OCI-LY7 (cell line): Measurements from ENCODE around the gene C5orf52.

Experiments
- EZH2phosphoT487 ChIP-seq: fragments of 200-600 bp; sonication (generic); IDR thresholded peaks from 2 replicates; pipeline ENCODE4 v1.6.1; 2018; ENCODE audit warnings: low read depth, borderline replicate concordance, mild to moderate bottlenecking, mixed run types, antibody characterized with exemption, low read length, moderate library complexity, mixed read lengths
- TF ChIP-seq, protein P1 (sequence below): fragments of 200-600 bp; sonication (generic); conservative IDR thresholded peaks from 2 replicates; pipeline ENCODE4 v1.5.1; 2014; ENCODE audit warnings: mild to moderate bottlenecking, antibody characterized with exemption, low read length, moderate library complexity, mixed read lengths

DNA sequence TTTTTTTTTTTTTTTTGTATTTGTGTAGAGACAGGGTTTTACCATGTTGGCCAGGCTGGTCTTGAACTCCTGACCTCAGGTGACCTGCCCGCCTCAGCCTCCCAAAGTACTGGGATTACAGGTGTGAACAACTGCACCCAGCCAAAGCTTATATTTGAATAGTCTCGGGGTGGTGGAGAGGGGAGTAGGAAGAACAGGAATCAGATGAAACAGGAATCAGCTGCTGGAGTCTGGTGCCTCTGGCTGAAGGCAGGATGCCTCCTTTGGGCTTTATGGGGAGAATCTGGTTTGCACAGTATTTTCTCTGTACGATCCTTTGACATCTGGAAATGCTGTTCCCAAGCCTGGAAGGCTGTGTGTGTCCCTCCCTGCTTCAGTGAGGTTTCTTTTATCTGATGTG, 10.9 kb downstream of the C5orf52 start:
- TF ChIP-seq, protein P1, sequence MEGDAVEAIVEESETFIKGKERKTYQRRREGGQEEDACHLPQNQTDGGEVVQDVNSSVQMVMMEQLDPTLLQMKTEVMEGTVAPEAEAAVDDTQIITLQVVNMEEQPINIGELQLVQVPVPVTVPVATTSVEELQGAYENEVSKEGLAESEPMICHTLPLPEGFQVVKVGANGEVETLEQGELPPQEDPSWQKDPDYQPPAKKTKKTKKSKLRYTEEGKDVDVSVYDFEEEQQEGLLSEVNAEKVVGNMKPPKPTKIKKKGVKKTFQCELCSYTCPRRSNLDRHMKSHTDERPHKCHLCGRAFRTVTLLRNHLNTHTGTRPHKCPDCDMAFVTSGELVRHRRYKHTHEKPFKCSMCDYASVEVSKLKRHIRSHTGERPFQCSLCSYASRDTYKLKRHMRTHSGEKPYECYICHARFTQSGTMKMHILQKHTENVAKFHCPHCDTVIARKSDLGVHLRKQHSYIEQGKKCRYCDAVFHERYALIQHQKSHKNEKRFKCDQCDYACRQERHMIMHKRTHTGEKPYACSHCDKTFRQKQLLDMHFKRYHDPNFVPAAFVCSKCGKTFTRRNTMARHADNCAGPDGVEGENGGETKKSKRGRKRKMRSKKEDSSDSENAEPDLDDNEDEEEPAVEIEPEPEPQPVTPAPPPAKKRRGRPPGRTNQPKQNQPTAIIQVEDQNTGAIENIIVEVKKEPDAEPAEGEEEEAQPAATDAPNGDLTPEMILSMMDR: no peak
- TF ChIP-seq EZH2phosphoT487: no peak
